Common myeloid progenitor, CD34-positive (primary cell): ENCODE data around the gene DVL1. TPM values are rescaled to one million over a fixed set of nuclear protein-coding genes. Genes with fewer than 3 reads are reported as not detected.

ENCODE experiments used
- CTCF ChIA-PET: fragments of 350-600 bp; sonication (Branson Sonifier 250); formaldehyde crosslinking; loops from one replicate; lab custom pipeline; 2021; ENCODE audit warnings: antibody characterized with exemption; lab: Charles Lee
- POLR2A ChIA-PET: fragments of 350-600 bp; sonication (Branson Sonifier 250); formaldehyde crosslinking; loops from one replicate; lab custom pipeline; 2021; ENCODE audit warnings: antibody characterized with exemption; lab: Charles Lee
- DNase-seq, 3 donors: peaks; one replicate each; pipeline versions ENCODE4 v3.0.0 to v3.0.0-alpha.2; 2013
- H3K27ac ChIP-seq, 2 experiments: 1 replicate in 1 of 2; 2 replicates in 1 of 2; pipeline ENCODE4 v1.7.0; 2013; ENCODE audit warnings: inconsistent platforms in 2 of 2, low read length in 2 of 2, mild to moderate bottlenecking in 2 of 2, low read depth in 1 of 2, moderate library complexity in 1 of 2; ENCODE audit not compliant: severe bottlenecking in 2 of 2, insufficient read depth in 1 of 2, poor library complexity in 1 of 2
- H3K27me3 ChIP-seq, 5 experiments: replicated peaks in 2 of 5; 1 replicate in 3 of 5; 2 replicates in 2 of 5; pipeline versions ENCODE4 v1.6.1 to v1.7.0; 2013; ENCODE audit warnings: low read length in 4 of 5, mild to moderate bottlenecking in 2 of 5, moderate library complexity in 2 of 5, inconsistent platforms in 1 of 5; ENCODE audit not compliant: insufficient read depth in 5 of 5, control insufficient read depth in 4 of 5
- H3K36me3 ChIP-seq, 4 experiments: 1 replicate in 2 of 4; 2 replicates in 2 of 4; pipeline versions ENCODE4 v1.6.1 to v1.7.0; 2013; ENCODE audit warnings: low read length in 3 of 4, control low read depth in 1 of 4, mild to moderate bottlenecking in 1 of 4; ENCODE audit not compliant: control insufficient read depth in 4 of 4, insufficient read depth in 4 of 4
- H3K4me1 ChIP-seq, 4 experiments: 1 replicate in 3 of 4; 2 replicates in 1 of 4; pipeline versions ENCODE4 v1.6.1 to v1.7.1; 2013; ENCODE audit warnings: low read length in 3 of 4, mild to moderate bottlenecking in 3 of 4, control low read depth in 1 of 4, inconsistent platforms in 1 of 4, moderate library complexity in 1 of 4; ENCODE audit not compliant: control insufficient read depth in 4 of 4, insufficient read depth in 4 of 4; ENCODE audit errors: control extremely low read depth in 1 of 4
- H3K4me3 ChIP-seq, 7 experiments: 1 replicate in 4 of 7; 2 replicates in 3 of 7; pipeline versions ENCODE4 v1.5.1 to v1.7.0; 2013; ENCODE audit warnings: mild to moderate bottlenecking in 7 of 7, low read length in 6 of 7, moderate library complexity in 6 of 7, inconsistent platforms in 2 of 7, low read depth in 2 of 7, control low read depth in 1 of 7; ENCODE audit not compliant: insufficient read depth in 4 of 7, control insufficient read depth in 1 of 7; ENCODE audit errors: extremely low read depth in 1 of 7
- H3K9me3 ChIP-seq, 5 experiments: 1 replicate in 4 of 5; 2 replicates in 1 of 5; pipeline versions ENCODE4 v1.6.1 to v1.7.1; 2013; ENCODE audit warnings: low read length in 4 of 5, mild to moderate bottlenecking in 2 of 5, inconsistent platforms in 1 of 5, low read depth in 1 of 5, moderate library complexity in 1 of 5; ENCODE audit not compliant: control insufficient read depth in 4 of 5, insufficient read depth in 2 of 5; ENCODE audit errors: control extremely low read depth in 1 of 5
- WGBS: methylation state at CpG from one replicate; pipeline ENCODE4 v1.1.5; 2013; ENCODE audit not compliant: insufficient coverage; 5-methylcytosine and 5-hydroxymethylcytosine counted together
- polyA plus RNA-seq: library from polyadenylated mRNA; unstranded; fragments of 120-200 nt; gene quantifications from one replicate; pipeline ENCODE4 v1.2.1, GENCODE V29; 2013

DVL1 gene
- 17.4 TPM for polyA plus RNA-seq

DNA sequence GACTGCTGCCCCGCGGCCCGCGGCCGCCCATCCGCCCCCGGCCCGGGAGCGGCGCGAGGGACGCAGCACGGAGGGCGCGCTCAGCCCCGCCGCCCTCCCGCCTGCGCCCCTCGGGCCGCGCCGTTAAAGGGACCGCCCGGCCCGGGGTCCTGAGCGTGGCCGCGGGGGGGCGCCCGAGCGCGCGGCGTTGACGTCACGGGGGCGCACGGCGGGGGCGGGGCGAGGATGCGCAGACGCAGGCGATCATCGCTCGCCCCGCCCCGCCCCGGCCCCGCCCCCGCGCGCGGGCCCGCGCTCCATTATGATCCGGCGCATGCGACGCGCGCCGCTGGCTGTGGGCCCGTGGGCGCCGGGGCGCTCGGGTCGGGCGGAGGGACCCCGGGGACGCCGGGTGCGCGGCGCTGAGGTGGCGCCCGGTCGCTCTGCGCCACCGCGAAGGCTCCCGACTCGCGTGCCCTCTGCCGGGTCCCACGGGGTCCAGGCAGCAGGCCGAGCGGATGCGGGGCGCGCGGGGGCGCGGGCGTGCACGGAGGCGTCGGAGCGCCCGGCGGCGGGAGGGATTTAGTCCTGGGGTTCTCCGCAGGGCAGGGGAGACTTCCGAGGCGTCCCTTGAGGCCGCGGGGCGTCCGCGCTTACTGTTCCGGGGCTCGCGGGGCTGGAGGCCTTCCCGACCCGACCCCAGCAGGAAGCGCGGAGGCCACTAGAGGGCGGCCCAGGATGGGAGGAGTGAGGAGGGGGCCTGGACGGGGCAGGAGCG is at the start of gene DVL1:
DVL1 (minus strand) TSS at position 163 of the 757 bp plus-strand sequence. CDS start 353 bp downstream, outside the sequence.
- Histone ChIP-seq H3K4me3 (peak within 1 kb of the TSS; percentile 54 to 86 (median 81)), H3K27me3 (peaks cover 0 to 31% (median 5%) of the 10 kb centered on the region in 5 experiments), H3K27ac (peak within 1 kb of the TSS in 1 of 2 experiments; percentile 74), H3K36me3 (peaks cover 0 to 2% (median 0%) of the 10 kb centered on the region in 4 experiments), H3K4me1 (peaks cover 0 to 29% (median 22%) of the 10 kb centered on the region in 4 experiments), H3K9me3 (no peaks in the 10 kb centered on the region)
- POLR2A ChIA-PET = no interaction called here
- DNase-seq = peak; percentile 62 to 78 (median 75)
- 0% methylated on average over 63 of the region's 122 CpGs for WGBS
- CTCF ChIA-PET = no interaction called here

DNA sequence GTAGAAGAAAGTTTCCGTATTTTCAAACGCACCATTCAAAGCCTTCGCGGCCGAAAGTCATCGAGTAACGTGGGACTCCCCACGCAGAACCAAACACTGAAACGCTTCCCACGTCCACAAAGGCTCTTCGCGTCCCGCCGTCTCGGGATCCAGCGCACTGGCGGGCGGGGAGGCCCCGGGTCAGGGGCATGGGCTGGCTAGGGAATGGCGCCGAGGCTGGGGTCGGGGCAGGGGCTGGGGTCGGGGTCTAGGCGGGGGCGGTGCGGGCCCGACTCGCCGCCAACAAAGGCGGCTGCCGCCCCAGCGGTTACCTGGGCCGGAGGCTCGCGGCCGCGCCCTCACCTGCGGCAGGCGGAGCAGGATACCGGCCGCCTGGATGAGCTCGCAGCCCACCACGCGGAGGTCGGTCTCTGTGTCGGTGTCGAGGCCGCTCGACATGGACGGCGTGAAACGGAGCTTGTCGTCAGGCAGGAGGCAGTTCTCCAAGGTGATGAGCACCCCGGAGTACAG is 49.5 kb upstream of the DVL1 start:
- H3K4me3 ChIP-seq = peak overlapping the region; percentile 81 to 97 (median 92)
- H3K27ac ChIP-seq = peak overlapping the region; percentile 79 to 91
- peaks cover 0 to 33% (median 30%) of the 10 kb centered on the region in 4 experiments for H3K4me1 ChIP-seq
- WGBS = under 1% methylated on average over 53 of the region's 54 CpGs
- H3K36me3 ChIP-seq = peaks cover 5 to 64% (median 44%) of the 10 kb centered on the region in 4 experiments
- CTCF ChIA-PET = interaction anchor here (0.8 to 3.1 kb wide), 9 partner anchors 9 to 106 kb away, joined by 3 to 12 read pairs (median 4); partner anchors contain the start of genes AURKAIP1 and MRPL20
- no peak for DNase-seq
- H3K27me3 ChIP-seq = no peaks in the 10 kb centered on the region
- no peaks in the 10 kb centered on the region for H3K9me3 ChIP-seq
- POLR2A ChIA-PET = interaction anchor here (0.8 to 2.4 kb wide), 3 partner anchors 9 to 36 kb away, joined by 3 to 10 read pairs (median 4); partner anchors contain the start of gene AURKAIP1

DNA sequence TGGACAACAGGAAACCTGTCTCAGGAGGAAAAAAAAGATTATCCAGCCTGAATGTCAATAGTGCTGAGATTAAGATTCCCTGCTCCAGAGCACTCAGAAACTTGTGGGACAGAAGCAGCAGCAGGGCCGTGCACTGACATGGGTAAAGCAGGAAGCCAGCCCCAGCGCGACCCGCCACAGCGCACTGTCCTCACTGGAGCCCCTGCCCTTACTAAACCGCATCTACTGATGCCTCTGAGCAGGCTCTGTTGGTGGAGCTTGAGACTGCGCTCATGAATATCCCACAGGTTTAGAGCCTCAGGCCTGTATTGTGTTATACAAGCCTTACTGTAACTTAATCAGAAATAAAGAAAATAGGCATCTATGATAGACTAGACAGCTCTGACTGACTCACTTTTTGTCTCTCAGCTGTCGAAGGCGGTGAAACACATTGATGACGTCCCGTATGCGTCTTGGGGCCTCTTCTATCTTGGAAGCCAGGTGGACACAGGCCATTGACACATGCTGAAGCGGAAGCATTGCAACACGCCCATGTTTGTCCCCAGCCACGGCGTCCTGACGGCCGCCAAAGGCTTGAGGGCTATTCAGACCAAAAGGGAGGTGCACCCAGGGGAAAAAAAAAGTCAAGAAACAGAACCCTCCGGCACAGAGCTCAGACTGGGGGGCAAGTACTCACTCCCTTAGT is 48.8 kb upstream of the DVL1 start:
- POLR2A ChIA-PET = no interaction called here
- whole genome bisulfite sequencing = 80% methylated on average over 16 of the region's 19 CpGs
- no peaks in the 10 kb centered on the region for H3K27me3 ChIP-seq
- no peaks in the 10 kb centered on the region for H3K9me3 ChIP-seq
- peak; percentile 41 to 72 (median 61) for DNase-seq
- H3K4me1 ChIP-seq = peaks cover 0 to 33% (median 30%) of the 10 kb centered on the region in 4 experiments
- H3K27ac ChIP-seq = peak overlapping the region; percentile 79 to 91
- CTCF ChIA-PET = interaction anchor here (0.8 to 3.1 kb wide), 4 partner anchors 10 to 36 kb away, joined by 3 to 11 read pairs (median 6); partner anchors contain the start of gene MRPL20
- H3K4me3 ChIP-seq = peak overlapping the region; percentile 81 to 97 (median 92)
- H3K36me3 ChIP-seq = peaks cover 8 to 66% (median 46%) of the 10 kb centered on the region in 4 experiments

DNA sequence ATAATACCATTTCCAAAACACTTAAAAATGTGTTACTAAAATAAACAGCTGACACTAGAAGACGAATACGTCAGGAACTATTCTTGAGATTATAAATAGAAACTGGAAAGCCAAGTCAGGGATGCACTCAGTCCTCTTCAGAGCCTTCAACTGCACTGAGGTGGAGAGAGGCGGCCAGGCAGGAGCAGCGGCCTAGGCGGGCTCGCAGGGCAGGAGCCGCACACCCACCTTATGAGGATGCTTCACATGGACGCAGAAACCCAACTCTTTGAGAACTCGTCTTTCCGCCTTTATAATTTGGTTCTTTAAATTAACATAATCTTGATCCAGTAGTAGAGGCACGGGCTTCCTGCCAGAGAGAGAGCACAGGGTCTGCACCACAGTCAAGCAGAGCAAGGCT is 45.9 kb upstream of the DVL1 start:
- Histone ChIP-seq H3K27me3 (no peaks in the 10 kb centered on the region), H3K27ac (no peak overlapping the region), H3K4me1 (peaks cover 0 to 19% (median 18%) of the 10 kb centered on the region in 4 experiments), H3K36me3 (peaks cover 11 to 66% (median 56%) of the 10 kb centered on the region in 4 experiments), H3K9me3 (no peaks in the 10 kb centered on the region), H3K4me3 (no peak overlapping the region)
- POLR2A ChIA-PET = no interaction called here
- no peak for DNase-seq
- CTCF ChIA-PET = interaction anchor here (1.2 kb wide), 1 partner anchor 11 kb away, joined by 3 read pairs; no protein-coding TSS in a partner anchor
- WGBS = 91% methylated on average over 4 of the region's 11 CpGs

DNA sequence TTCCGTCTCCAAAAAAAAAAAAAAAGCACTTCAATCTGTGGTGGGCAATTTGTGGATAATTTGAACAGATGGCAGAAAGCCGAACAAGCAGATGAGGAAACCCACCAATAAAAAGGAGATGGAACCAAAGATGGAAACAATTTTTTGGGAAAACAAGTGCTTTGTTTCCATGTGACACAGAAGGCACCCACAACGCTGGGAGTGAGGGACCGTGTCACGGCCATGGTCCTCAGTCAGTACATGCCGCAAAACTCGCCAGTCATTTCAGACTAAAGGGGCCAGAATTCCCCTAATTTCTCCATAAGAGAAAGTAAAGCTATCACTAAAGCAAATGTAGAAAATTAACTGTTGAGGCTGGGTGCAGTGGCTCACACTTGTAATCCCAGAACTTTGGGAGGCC is 44.9 kb upstream of the DVL1 start:
- Histone ChIP-seq H3K36me3 (peaks cover 12 to 75% (median 63%) of the 10 kb centered on the region in 4 experiments), H3K9me3 (no peaks in the 10 kb centered on the region), H3K4me1 (peaks cover 0 to 13% (median 12%) of the 10 kb centered on the region in 4 experiments), H3K27me3 (no peaks in the 10 kb centered on the region), H3K4me3 (no peak overlapping the region), H3K27ac (no peak overlapping the region)
- POLR2A ChIA-PET = no interaction called here
- DNase-seq = no peak
- 100% methylated on average over 7 of the region's 7 CpGs for WGBS
- CTCF ChIA-PET = no interaction called here

DNA sequence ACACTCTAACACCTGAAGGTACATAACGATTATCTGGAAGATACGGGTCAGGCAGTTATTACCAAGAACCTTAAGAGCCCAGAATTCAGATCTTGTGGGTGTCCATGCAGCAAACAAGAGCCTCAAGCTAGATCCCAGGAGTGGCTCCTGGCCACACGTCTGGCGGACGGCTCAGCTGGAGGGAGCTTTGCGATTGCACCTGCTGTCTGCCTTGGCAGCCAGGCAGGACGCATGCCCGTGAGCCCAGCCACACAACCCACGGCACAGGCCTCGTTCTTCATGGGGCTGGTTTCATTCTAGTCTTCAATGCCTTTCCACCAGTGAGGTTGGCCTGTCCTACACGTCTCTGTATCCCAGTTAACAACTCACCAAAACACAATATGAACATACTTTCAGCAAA is 44.2 kb upstream of the DVL1 start:
- H3K4me1 ChIP-seq = peaks cover 0 to 12% (median 10%) of the 10 kb centered on the region in 4 experiments
- POLR2A ChIA-PET = no interaction called here
- DNase-seq = no peak
- H3K36me3 ChIP-seq = peaks cover 12 to 78% (median 66%) of the 10 kb centered on the region in 4 experiments
- H3K9me3 ChIP-seq = no peaks in the 10 kb centered on the region
- no peak overlapping the region for H3K4me3 ChIP-seq
- 97% methylated on average over 10 of the region's 11 CpGs for WGBS
- no peak overlapping the region for H3K27ac ChIP-seq
- no peaks in the 10 kb centered on the region for H3K27me3 ChIP-seq
- CTCF ChIA-PET = interaction anchor here (1.7 kb wide), 1 partner anchor 9 kb away, joined by 8 read pairs; no protein-coding TSS in a partner anchor
